ENCODE data around the gene KIF3A.

KIF3A gene

GRCh38 chr5:132736853-132737833 is at the start of gene KIF3A:
Gene KIF3A (minus strand): TSS chr5:132737546. CDS start chr5:132737419, 127 bp downstream.
- DNase-seq (ENCODE audit: low read depth, low spot score), result peak; percentile 86

- no peak for DNase-seq (ENCODE audit: low read depth, low spot score)
These were observed 49.7 kb upstream of the KIF3A start for GRCh38 chr5:132787076-132787475.

- no peak for DNase-seq (ENCODE audit: low read depth, low spot score)
These were observed 48.5 kb upstream of the KIF3A start for GRCh38 chr5:132785864-132786263.

GRCh38 chr5:132785365-132785764 is 48.0 kb upstream of the KIF3A start:
- DNase-seq (ENCODE audit: low read depth, low spot score), result no peak

GRCh38 chr5:132782101-132782500 is 44.8 kb upstream of the KIF3A start:
- DNase-seq (ENCODE audit: low read depth, low spot score), result no peak

- DNase-seq (ENCODE audit: low read depth, low spot score), result no peak
These were observed 43.7 kb upstream of the KIF3A start for GRCh38 chr5:132781029-132781428.

GRCh38 chr5:132780577-132780976 is 43.2 kb upstream of the KIF3A start:
- no peak for DNase-seq (ENCODE audit: low read depth, low spot score)

- DNase-seq (ENCODE audit: low read depth, low spot score), result no peak
These were observed 42.6 kb upstream of the KIF3A start for GRCh38 chr5:132779961-132780360.

GRCh38 chr5:132778856-132779255 is 41.5 kb upstream of the KIF3A start:
- no peak for DNase-seq (ENCODE audit: low read depth, low spot score)

- no peak for DNase-seq (ENCODE audit: low read depth, low spot score)
These were observed 40.8 kb upstream of the KIF3A start for GRCh38 chr5:132778129-132778528.

- DNase-seq (ENCODE audit: low read depth, low spot score), result no peak
These were observed 40.1 kb upstream of the KIF3A start, which contains the start of gene SEPTIN8 for GRCh38 chr5:132777209-132778069. Gene SEPTIN8 (minus strand): TSS chr5:132777239. CDS start chr5:132777137, 102 bp downstream.

- no peak for DNase-seq (ENCODE audit: low read depth, low spot score)
These were observed 39.5 kb upstream of the KIF3A start for GRCh38 chr5:132776938-132777208.

- no peak for DNase-seq (ENCODE audit: low read depth, low spot score)
These were observed 39.0 kb upstream of the KIF3A start for GRCh38 chr5:132776131-132776937.

- no peak for DNase-seq (ENCODE audit: low read depth, low spot score)
These were observed 38.2 kb upstream of the KIF3A start for GRCh38 chr5:132775476-132775961.

GRCh38 chr5:132774896-132775295 is 37.5 kb upstream of the KIF3A start:
- DNase-seq (ENCODE audit: low read depth, low spot score), result no peak

- no peak for DNase-seq (ENCODE audit: low read depth, low spot score)
These were observed 37.1 kb upstream of the KIF3A start for GRCh38 chr5:132774406-132774805.

GRCh38 chr5:132773601-132774355 is 36.4 kb upstream of the KIF3A start:
- no peak for DNase-seq (ENCODE audit: low read depth, low spot score)

GRCh38 chr5:132773114-132773513 is 35.8 kb upstream of the KIF3A start:
- DNase-seq (ENCODE audit: low read depth, low spot score), result no peak

- no peak for DNase-seq (ENCODE audit: low read depth, low spot score)
These were observed 35.1 kb upstream of the KIF3A start for GRCh38 chr5:132772291-132773070.

GRCh38 chr5:132771503-132771998 is 34.2 kb upstream of the KIF3A start:
- DNase-seq (ENCODE audit: low read depth, low spot score), result peak; percentile 60
